A549 treated with dexamethasone at 1 μM for 4 hours (cell line): ENCODE results near the gene RAB28. TPM values are rescaled to one million over a fixed set of nuclear protein-coding genes. Genes with fewer than 3 reads are reported as not detected.

ENCODE experiments used
- total RNA-seq: library from RNA; stranded (reverse); fragments of 200-300 nt; extraction: Qiagen RNA extraction; gene quantifications from 5 replicates; pipeline ENCODE4 v1.2.3, GENCODE V29; 2022

RAB28 gene
- total RNA-seq: 8.1 to 9.2 TPM (median 8.2 TPM) in 5 replicates

DNA sequence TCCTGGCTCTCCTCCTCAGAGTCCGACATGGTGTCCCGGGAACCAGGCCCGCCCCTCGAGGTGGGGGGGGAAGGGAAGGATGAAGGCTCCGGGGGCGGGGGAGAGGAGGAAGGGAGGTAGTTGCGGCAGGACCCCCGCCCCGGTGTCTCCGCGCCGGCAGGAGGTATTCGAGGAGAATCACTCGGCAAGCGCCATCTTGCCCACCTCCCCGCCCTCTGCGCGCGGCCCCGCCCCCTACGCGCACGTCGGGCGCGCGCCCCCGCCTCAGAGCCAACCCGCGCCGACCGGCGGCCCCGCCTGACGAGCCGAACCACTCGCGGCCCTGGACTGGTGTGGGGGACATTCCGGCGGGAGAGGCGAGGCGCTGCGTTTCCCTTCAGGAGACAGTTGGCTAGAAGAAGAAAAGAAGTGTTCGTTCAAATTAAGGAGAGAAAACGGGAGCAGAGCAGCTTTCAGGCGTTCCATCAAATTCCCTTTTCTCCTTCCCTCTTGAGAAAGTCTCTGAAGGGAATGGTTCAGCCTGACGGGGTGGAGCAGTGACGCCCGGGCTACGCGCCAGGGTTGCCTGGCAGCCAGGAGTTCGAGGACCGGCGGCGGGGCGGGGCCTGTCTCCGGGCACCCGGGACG, at the start of gene RAB28:
TSS of gene RAB28 (minus strand) at position 219 of the 627 bp plus-strand sequence.

Other genes starting within 250 kb of the RAB28 start
- 0.05 to 0.16 TPM (median 0.12 TPM) in 5 replicates for gene NKX3-2, start 60.2 kb upstream of the RAB28 start, total RNA-seq
- 13.5 to 17.5 TPM (median 15.7 TPM) in 5 replicates for gene BOD1L1, start 143.4 kb upstream of the RAB28 start, total RNA-seq